IPS DF 6.9 (cell line): ENCODE results near the gene OR8B4.

Experiments
- DNase-seq: peaks from one replicate; pipeline ENCODE4 v3.0.0-alpha.2; 2013; ENCODE audit warnings: low read depth, low spot score
- H3K27ac ChIP-seq: one replicate; pipeline ENCODE4 v1.5.1; 2013; ENCODE audit warnings: low read length, control low read depth
- H3K27me3 ChIP-seq: 2 replicates; pipeline ENCODE4 v1.6.1; 2013; ENCODE audit warnings: mild to moderate bottlenecking, low read length; ENCODE audit not compliant: control insufficient read depth, insufficient read depth
- H3K36me3 ChIP-seq: 2 replicates; pipeline ENCODE4 v1.6.1; 2013; ENCODE audit warnings: low read length; ENCODE audit not compliant: control insufficient read depth, insufficient read depth
- H3K4me1 ChIP-seq: 2 replicates; pipeline ENCODE4 v1.6.1; 2013; ENCODE audit warnings: low read length; ENCODE audit not compliant: control insufficient read depth, insufficient read depth
- H3K4me3 ChIP-seq: 2 replicates; pipeline ENCODE4 v1.5.1; 2013; ENCODE audit warnings: mild to moderate bottlenecking, low read length
- H3K9me3 ChIP-seq: 2 replicates; pipeline ENCODE4 v1.6.1; 2013; ENCODE audit warnings: low read length, inconsistent platforms; ENCODE audit not compliant: control insufficient read depth, insufficient read depth
- WGBS: extraction: QIAGEN DNeasy Blood & Tissue Kit; methylation state at CpG from one replicate; pipeline ENCODE4 v1.1.7; 2013; ENCODE audit warnings: mixed read lengths, missing lambda C conversion rate; ENCODE audit not compliant: insufficient read length, insufficient coverage; 5-methylcytosine and 5-hydroxymethylcytosine counted together

OR8B4 gene

GRCh38 chr11:124376280-124376679, 48.4 kb downstream of the OR8B4 start:
- no peaks in the 10 kb centered on the region for H3K36me3 ChIP-seq
- no peak for DNase-seq
- no CpG with 5 or more reads among the region's 3 CpGs for WGBS

More at GRCh38 chr11:124376280-124376679, 48.4 kb downstream of the OR8B4 start:
- Histone ChIP-seq H3K4me1 (no peaks in the 10 kb centered on the region), H3K27ac (no peak overlapping the region), H3K27me3 (no peaks in the 10 kb centered on the region), H3K4me3 (no peak overlapping the region), H3K9me3 (no peaks in the 10 kb centered on the region)
